LNCaP clone FGC (cell line): ENCODE data around the gene CPED1.
"Not testable (repeated sequence)": the region's sequence is repeated elsewhere in the genome, so short reads cannot be mapped to it uniquely, and the experiment has no call there.

Experiments
- DNase-seq: peaks from one replicate; pipeline ENCODE4 v3.0.0-alpha.2; 2011; ENCODE audit warnings: low read depth
- H3K4me3 ChIP-seq: 2 replicates; pipeline ENCODE4 v1.5.1; 2011; ENCODE audit warnings: mild to moderate bottlenecking, low read depth, low read length, control low read depth
- CTCF ChIP-seq: IDR thresholded peaks from 2 replicates; pipeline ENCODE4 v1.5.1; 2012; ENCODE audit warnings: mild to moderate bottlenecking; ENCODE audit not compliant: control insufficient read depth, insufficient read depth; ENCODE audit errors: extremely low read depth

Gene CPED1

GRCh38 chr7:121001234-121001906, 12.9 kb downstream of the CPED1 start:
- no peak for TF ChIP-seq CTCF
- DNase-seq: no peak
- no peak overlapping the region for H3K4me3 ChIP-seq

GRCh38 chr7:121002048-121002756, 13.7 kb downstream of the CPED1 start:
- no peak for DNase-seq
- no peak for TF ChIP-seq CTCF

GRCh38 chr7:121002757-121003200, 14.3 kb downstream of the CPED1 start:
- TF ChIP-seq CTCF: no peak
- no peak for DNase-seq
- H3K4me3 ChIP-seq: no peak overlapping the region

More at GRCh38 chr7:121002048-121002756, 13.7 kb downstream of the CPED1 start:
- no peak overlapping the region for H3K4me3 ChIP-seq

- no peak overlapping the region for H3K4me3 ChIP-seq
- DNase-seq: peak; percentile 17
- TF ChIP-seq CTCF: no peak
Measured at GRCh38 chr7:121003986-121004685, 15.6 kb downstream of the CPED1 start.

- not testable (repeated sequence) for DNase-seq, H3K4me3 ChIP-seq
Measured at GRCh38 chr7:121005058-121005457, 16.5 kb downstream of the CPED1 start.

- DNase-seq: no peak
- no peak overlapping the region for H3K4me3 ChIP-seq
- no peak for TF ChIP-seq CTCF
Measured at GRCh38 chr7:121005996-121006584, 17.6 kb downstream of the CPED1 start.

- no peak for DNase-seq
- no peak for TF ChIP-seq CTCF
- no peak overlapping the region for H3K4me3 ChIP-seq
Measured at GRCh38 chr7:121006711-121007315, 18.3 kb downstream of the CPED1 start.
